K562 (cell line): Measurements from ENCODE around the gene AIFM1. TPM values are rescaled to one million over a fixed set of nuclear protein-coding genes. Genes with fewer than 3 reads are reported as not detected.

Source experiments
- ATAC-seq: fragments of 200-7000 bp; cut with Tn5 transposase; 3 replicates; pipeline ENCODE4 v1.9.1; 2020; ENCODE audit warnings: moderate library complexity
- BruUV-seq: library from RNA; stranded (reverse); fragments of 400-500 nt; replicated peaks from 2 replicates; lab custom pipeline; 2021; lab: Mats Ljungman, UMichigan
- CTCF ChIA-PET: fragments of 300-600 bp; formaldehyde crosslinking; extraction: SDS; loops from one replicate; lab custom pipeline; 2021; ENCODE audit warnings: low intra/inter-chr PET ratio; lab: Yijun Ruan, JAX
- POLR2A ChIA-PET: fragments of 300-600, 350-650 bp; sonication (Branson Sonifier 250); formaldehyde crosslinking; extraction: SDS; loops from one replicate; lab custom pipeline; 2021; ENCODE audit warnings: antibody characterized with exemption, inconsistent platforms; lab: Yijun Ruan, JAX
- DNase-seq, 4 experiments: peaks; one replicate each; pipeline versions ENCODE4 v3.0.0 to v3.0.0-alpha.2; 2011 to 2018; ENCODE audit warnings: low spot score in 3 of 4, mixed read lengths in 3 of 4; ENCODE audit errors: extremely low read depth in 1 of 4
- FAIRE-seq: peaks from 2 replicates; lab custom pipeline; 2011; peaks lifted over from hg19 to GRCh38; lab: Jason Lieb, UNC
- H2AFZ ChIP-seq: 2 replicates; pipeline ENCODE4 v1.6.0; 2011; ENCODE audit warnings: low read depth, low read length, control low read depth, inconsistent platforms
- H3K27ac ChIP-seq: fragments of 200-600 bp; 3 replicates; pipeline ENCODE4 v1.8.0; 2011; ENCODE audit warnings: low read depth, mild to moderate bottlenecking, control low read depth, inconsistent platforms, low read length, moderate library complexity, mixed read lengths; ENCODE audit errors: extremely low read depth
- H3K27me3 ChIP-seq, 2 experiments: fragments of 300-600 bp in 1 of 2; 2 replicates in 1 of 2; 3 replicates in 1 of 2; pipeline versions ENCODE4 v1.6.0 to v1.8.0; 2011; ENCODE audit warnings: inconsistent platforms in 2 of 2, low read length in 2 of 2, mild to moderate bottlenecking in 1 of 2, mixed read lengths in 1 of 2, moderate library complexity in 1 of 2; ENCODE audit not compliant: control insufficient read depth in 2 of 2, insufficient read depth in 2 of 2
- H3K36me3 ChIP-seq: fragments of 300-600 bp; 3 replicates; pipeline ENCODE4 v1.8.0; 2011; ENCODE audit warnings: mild to moderate bottlenecking, low read length, inconsistent platforms; ENCODE audit not compliant: control insufficient read depth, insufficient read depth
- H3K4me1 ChIP-seq, 2 experiments: fragments of 200-600 bp in 1 of 2; replicated peaks in 1 of 2; 2 replicates in 1 of 2; 3 replicates in 1 of 2; pipeline versions ENCODE4 v1.5.1 to v1.8.0; 2011; ENCODE audit warnings: inconsistent platforms in 2 of 2, low read length in 2 of 2, mild to moderate bottlenecking in 1 of 2, mixed read lengths in 1 of 2, moderate library complexity in 1 of 2; ENCODE audit not compliant: control insufficient read depth in 2 of 2, insufficient read depth in 2 of 2
- H3K4me2 ChIP-seq: 2 replicates; pipeline ENCODE4 v1.6.1; 2011; ENCODE audit warnings: low read length, control low read depth, inconsistent platforms, mixed read lengths; ENCODE audit not compliant: insufficient read depth
- H3K4me3 ChIP-seq: fragments of 200-600 bp; sonication (generic), shearing (Covaris generic); 2 replicates; pipeline ENCODE4 v1.5.1; 2016; ENCODE audit warnings: control low read depth, inconsistent platforms
- H3K79me2 ChIP-seq: fragments of 200-600 bp; 3 replicates; pipeline ENCODE4 v1.8.0; 2011; ENCODE audit warnings: low read length, inconsistent platforms; ENCODE audit not compliant: control insufficient read depth, insufficient read depth
- H3K9ac ChIP-seq, 2 experiments: 2 replicates each; pipeline versions ENCODE4 v1.6.0 to v1.6.1; 2011; ENCODE audit warnings: low read depth in 2 of 2, low read length in 2 of 2, control low read depth in 1 of 2, inconsistent platforms in 1 of 2, mild to moderate bottlenecking in 1 of 2, mixed read lengths in 1 of 2; ENCODE audit not compliant: insufficient read depth in 1 of 2
- H3K9me1 ChIP-seq: one replicate; pipeline ENCODE4 v1.6.0; 2011; ENCODE audit warnings: inconsistent platforms, mild to moderate bottlenecking, low read length, moderate library complexity; ENCODE audit not compliant: control insufficient read depth, insufficient read depth
- H3K9me3 ChIP-seq: replicated peaks from 2 replicates; pipeline ENCODE4 v1.5.1; 2011; ENCODE audit warnings: low read depth, low read length, inconsistent platforms; ENCODE audit not compliant: control insufficient read depth, insufficient read depth
- H4K20me1 ChIP-seq: replicated peaks from 2 replicates; pipeline ENCODE4 v1.6.1; 2011; ENCODE audit warnings: low read length, inconsistent platforms, mixed read lengths; ENCODE audit not compliant: control insufficient read depth, insufficient read depth
- DMBX1 ChIP-seq: fragments of 250-450 bp; sonication (Bioruptor Pico); IDR thresholded peaks from 2 replicates; pipeline ENCODE4 v1.8.0; 2022; ENCODE audit warnings: inconsistent platforms, mild to moderate bottlenecking, moderate library complexity, borderline replicate concordance
- NR2F6 ChIP-seq: fragments of 450-650 bp; formaldehyde crosslinking; IDR thresholded peaks from 2 replicates; pipeline ENCODE4 v1.4.0; 2020; ENCODE audit warnings: mild to moderate bottlenecking
- SMARCB1 ChIP-seq: IDR thresholded peaks from 2 replicates; pipeline ENCODE4 v1.6.1; 2011; ENCODE audit warnings: improper control_type of control experiment, low read depth; ENCODE audit not compliant: insufficient read length
- STAT5B ChIP-seq: fragments of 250-450 bp; sonication (Bioruptor Pico); IDR thresholded peaks from 2 replicates; pipeline ENCODE4 v1.8.0; 2021; ENCODE audit warnings: mild to moderate bottlenecking, inconsistent platforms
- YY1 ChIP-seq, 3 experiments: IDR thresholded peaks; 2 replicates each; pipeline ENCODE4 v1.6.1; 2011; ENCODE audit warnings: low read length in 2 of 3, mild to moderate bottlenecking in 2 of 3, moderate library complexity in 2 of 3, borderline replicate concordance in 1 of 3, control low read depth in 1 of 3, low read depth in 1 of 3; ENCODE audit not compliant: insufficient read depth in 3 of 3, insufficient replicate concordance in 2 of 3, control insufficient read depth in 1 of 3, insufficient read length in 1 of 3; ENCODE audit errors: extremely low read depth in 1 of 3
- ZC3H4 ChIP-seq: sonication (generic); formaldehyde crosslinking; IDR thresholded peaks from 2 replicates; pipeline ENCODE4 v1.9.0; 2021; ENCODE audit warnings: missing genetic modification reagents, borderline replicate concordance
- ZNF253 ChIP-seq: fragments of 250-450 bp; sonication (Bioruptor Pico); conservative IDR thresholded peaks from 2 replicates; pipeline ENCODE4 v1.6.1; 2021; ENCODE audit warnings: mild to moderate bottlenecking
- ZNF263 ChIP-seq: sonication (generic); formaldehyde crosslinking; IDR thresholded peaks from 2 replicates; pipeline ENCODE4 v1.8.0; 2022; ENCODE audit warnings: mild to moderate bottlenecking, missing genetic modification reagents, borderline replicate concordance
- ZNF407 ChIP-seq: fragments of 450-650 bp; IDR thresholded peaks from 2 replicates; pipeline ENCODE4 v1.6.1; 2016; ENCODE audit warnings: low read depth
- ZNF699 ChIP-seq: fragments of 250-450 bp; sonication (Bioruptor Pico); IDR thresholded peaks from 2 replicates; pipeline ENCODE4 v1.8.0; 2021; ENCODE audit warnings: mild to moderate bottlenecking, moderate library complexity; ENCODE audit not compliant: insufficient replicate concordance
- whole genome bisulfite sequencing: fragments of 100-300 bp; shearing (Covaris generic); methylation state at CpG from one replicate; pipeline ENCODE4 v1.1.6; 2016; ENCODE audit warnings: low coverage, mixed read lengths; ENCODE audit not compliant: insufficient coverage; ENCODE audit errors: missing lambda C conversion rate; 5-methylcytosine and 5-hydroxymethylcytosine counted together
- in situ Hi-C: fragments of 300-500 bp; cut with MboI; formaldehyde crosslinking; loops from 4 replicates; pipeline ENCODE4 v1.15.0; 2018; ENCODE audit warnings: inconsistent platforms, mixed read lengths
- intact Hi-C: fragments of 100-400 bp; cut with micrococcal nuclease; formaldehyde crosslinking; loops from 2 replicates; pipeline ENCODE4 v1.14.2; 2022
- polyA plus RNA-seq, 8 experiments: library from polyadenylated mRNA; depleted of rRNA in 4 of 8; stranded (reverse) in 5 of 8; unstranded in 3 of 8; fragments of >200 nt; fragmentation: Nextera tagmentation in 2 of 8; fragmentation: Illumina TruSeq in 1 of 8; extraction: Ambion mirVana in 2 of 8; extraction: Trizol in 1 of 8; gene quantifications; 2 replicates each; pipeline versions ENCODE4 v1.2.1 to v1.2.3, GENCODE V29; 2011 to 2014; ENCODE audit warnings: inconsistent platforms in 1 of 8, missing spikeins in 1 of 8
- total RNA-seq, 7 experiments: library from RNA; depleted of rRNA in 6 of 7; stranded (reverse); fragments of >200 nt in 6 of 7; fragmentation: Illumina TruSeq in 2 of 7; extraction: Trizol in 2 of 7; gene quantifications; 2 replicates each; pipeline versions ENCODE4 v1.2.1 to v1.2.3, GENCODE V29; 2011 to 2021; ENCODE audit warnings: low replicate concordance in 1 of 7
- TF ChIP-seq, protein P1 (sequence below): sonication (generic); formaldehyde crosslinking; IDR thresholded peaks from 2 replicates; pipeline ENCODE4 v1.8.0; 2022; ENCODE audit warnings: mild to moderate bottlenecking, low read depth, missing genetic modification reagents

AIFM1 gene
- total and polyA plus RNA-seq, 9 of the 15 experiments (the other 6 are each of a cell fraction or from before 2014, with no cell fraction given), result 51.0 to 117 (median 91.2) TPM

- ChIA-PET CTCF (no interaction called here), POLR2A (interaction anchor here (1.1 to 1.5 kb wide), 3 partner anchors 12 to 36 kb away, joined by 3 read pairs; no protein-coding TSS in a partner anchor)
- Histone ChIP-seq H3K4me2 (no peak overlapping the region), H3K9ac (peak overlapping the region in 1 of 2 experiments; percentile 68; a peak in 2 of 4 replicates), H3K79me2 (peaks cover 89% of the 10 kb centered on the region), H3K4me1 (peaks cover 61 to 65% of the 10 kb centered on the region in 2 experiments), H3K36me3 (peaks cover 36% of the 10 kb centered on the region; the same call in 2 of the 3 replicates), H4K20me1 (peaks cover 7% of the 10 kb centered on the region; the same call in 1 of the 2 replicates), H2AFZ (no peak overlapping the region), H3K27ac (peak overlapping the region; percentile 38; the same call in 1 of the 3 replicates), H3K9me1 (peaks cover 7% of the 10 kb centered on the region), H3K27me3 (no peaks in the 10 kb centered on the region), H3K9me3 (no peaks in the 10 kb centered on the region), H3K4me3 (no peak overlapping the region)
- in situ Hi-C loops (no loop called here), intact Hi-C loops (loop anchor here (5.0 kb wide), 1 partner anchor 181 kb away; the partner anchor contains the start of gene ZNF280C)
- WGBS, result 75% methylated on average over 9 of the region's 13 CpGs
- ATAC-seq, result no peak
- BruUV-seq, result no TSS peak
- peak in 1 of 4 experiments; percentile 15 for DNase-seq
- no peak for FAIRE-seq
- TF ChIP-seq DMBX1 (CRISPR knock-in tag), result no peak
- TF ChIP-seq ZNF263, result peak; percentile 59; the same call in 1 of the 2 replicates
- peak in 1 of 3 experiments; percentile 25 for TF ChIP-seq YY1 (IDR thresholded peaks at IDR 0.05; ENCODE audit: borderline replicate concordance in 1 of 3, control insufficient read depth in 1 of 3, extremely low read depth in 1 of 3, insufficient read depth in 3 of 3, insufficient read length in 1 of 3, insufficient replicate concordance in 2 of 3, low read depth in 1 of 3, low read length in 2 of 3)
- TF ChIP-seq STAT5B (CRISPR knock-in tag), result no peak
- TF ChIP-seq NR2F6 (CRISPR knock-in tag), result no peak
- TF ChIP-seq, protein P1, sequence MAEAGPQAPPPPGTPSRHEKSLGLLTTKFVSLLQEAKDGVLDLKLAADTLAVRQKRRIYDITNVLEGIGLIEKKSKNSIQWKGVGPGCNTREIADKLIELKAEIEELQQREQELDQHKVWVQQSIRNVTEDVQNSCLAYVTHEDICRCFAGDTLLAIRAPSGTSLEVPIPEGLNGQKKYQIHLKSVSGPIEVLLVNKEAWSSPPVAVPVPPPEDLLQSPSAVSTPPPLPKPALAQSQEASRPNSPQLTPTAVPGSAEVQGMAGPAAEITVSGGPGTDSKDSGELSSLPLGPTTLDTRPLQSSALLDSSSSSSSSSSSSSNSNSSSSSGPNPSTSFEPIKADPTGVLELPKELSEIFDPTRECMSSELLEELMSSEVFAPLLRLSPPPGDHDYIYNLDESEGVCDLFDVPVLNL, result no peak
- TF ChIP-seq ZNF407, result no peak
- no peak for TF ChIP-seq ZNF253 (CRISPR knock-in tag)
- no peak for TF ChIP-seq ZC3H4
- TF ChIP-seq SMARCB1, result no peak
- TF ChIP-seq ZNF699 (CRISPR knock-in tag), result no peak
Measured at GRCh38 chrX:130086447-130087206, 79.0 kb downstream of the AIFM1 start.
